NCI-H1930 (cell line): ENCODE data around the gene KLHDC8B.

Experiments used
- DNase-seq, 2 experiments: peaks; one replicate each; lab custom pipeline; 2025; lab: John Stamatoyannopoulos, UW

KLHDC8B gene

DNA sequence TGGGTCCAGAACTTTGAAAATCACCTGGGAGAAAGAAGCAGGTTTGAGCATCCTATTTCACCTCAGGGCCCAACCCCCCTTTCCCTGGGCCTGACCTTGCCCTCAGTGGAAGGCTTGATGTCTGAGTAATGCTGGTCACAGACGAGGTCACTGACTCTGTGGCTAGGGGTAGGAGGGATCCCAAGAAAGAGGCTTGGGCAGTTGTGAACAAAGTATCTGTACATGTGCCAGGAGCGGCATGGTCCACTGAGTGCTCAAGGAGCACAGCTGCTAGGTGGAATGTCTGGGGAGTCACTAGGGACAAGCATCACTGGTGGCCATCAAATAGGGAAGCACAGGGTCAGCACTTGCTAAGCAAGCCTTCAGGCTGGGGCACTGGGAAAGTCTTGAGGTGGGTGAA is 12.6 kb upstream of the KLHDC8B start:
- DNase-seq = no peak

DNA sequence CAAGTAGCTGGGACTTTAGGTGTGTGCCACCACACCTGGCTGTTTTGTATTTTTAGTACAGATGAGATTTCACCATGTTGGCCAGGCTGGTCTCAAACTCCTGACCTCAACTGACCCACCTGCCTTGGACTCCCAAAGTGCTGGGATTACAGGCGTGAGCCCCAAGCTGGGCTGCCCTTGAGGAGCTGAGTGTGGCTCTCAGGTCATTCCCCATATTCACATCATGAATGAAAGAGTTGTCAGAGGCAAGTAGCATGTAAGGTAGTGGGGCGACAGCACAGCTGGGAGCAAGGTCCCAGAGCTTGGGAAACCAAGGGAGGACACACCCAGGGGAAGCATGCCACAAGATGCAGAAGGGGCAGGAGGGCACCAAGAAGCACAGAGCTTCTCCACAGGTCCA is 10.2 kb upstream of the KLHDC8B start:
- DNase-seq = no peak

DNA sequence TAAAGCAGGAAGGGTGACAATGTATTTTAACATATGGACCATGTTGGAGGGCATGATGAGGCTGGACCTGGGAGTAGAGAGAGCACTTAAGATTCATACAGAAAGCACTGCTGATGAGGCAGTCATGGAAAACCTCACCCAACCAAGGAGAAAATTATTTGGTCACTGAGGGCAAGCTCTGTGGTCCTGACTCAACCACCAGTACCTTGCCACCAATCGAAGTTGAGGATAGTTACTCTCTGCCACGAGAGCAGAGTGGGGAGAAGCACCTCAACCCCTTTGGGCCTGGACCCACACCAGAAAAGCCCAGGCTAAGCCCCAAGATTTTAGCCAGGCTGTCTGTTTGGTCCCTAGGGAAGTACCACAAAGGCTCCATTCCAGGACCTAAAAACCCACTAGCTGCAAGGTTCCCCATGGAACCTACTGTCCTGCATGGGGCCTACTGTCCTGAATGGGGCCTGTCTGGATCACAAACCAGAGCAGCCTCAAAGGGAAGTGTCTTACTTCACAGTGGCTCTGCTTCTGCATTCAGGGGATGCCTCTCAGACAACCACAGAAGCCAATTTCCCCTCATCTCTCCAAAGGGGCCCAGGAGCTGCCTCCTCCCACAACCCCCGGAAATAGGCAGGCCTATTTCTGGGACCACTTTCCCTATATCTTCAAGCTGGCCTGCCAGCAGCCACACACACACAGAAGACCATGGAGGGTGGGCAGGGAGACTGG is 9.4 kb upstream of the KLHDC8B start:
- DNase-seq = no peak

DNA sequence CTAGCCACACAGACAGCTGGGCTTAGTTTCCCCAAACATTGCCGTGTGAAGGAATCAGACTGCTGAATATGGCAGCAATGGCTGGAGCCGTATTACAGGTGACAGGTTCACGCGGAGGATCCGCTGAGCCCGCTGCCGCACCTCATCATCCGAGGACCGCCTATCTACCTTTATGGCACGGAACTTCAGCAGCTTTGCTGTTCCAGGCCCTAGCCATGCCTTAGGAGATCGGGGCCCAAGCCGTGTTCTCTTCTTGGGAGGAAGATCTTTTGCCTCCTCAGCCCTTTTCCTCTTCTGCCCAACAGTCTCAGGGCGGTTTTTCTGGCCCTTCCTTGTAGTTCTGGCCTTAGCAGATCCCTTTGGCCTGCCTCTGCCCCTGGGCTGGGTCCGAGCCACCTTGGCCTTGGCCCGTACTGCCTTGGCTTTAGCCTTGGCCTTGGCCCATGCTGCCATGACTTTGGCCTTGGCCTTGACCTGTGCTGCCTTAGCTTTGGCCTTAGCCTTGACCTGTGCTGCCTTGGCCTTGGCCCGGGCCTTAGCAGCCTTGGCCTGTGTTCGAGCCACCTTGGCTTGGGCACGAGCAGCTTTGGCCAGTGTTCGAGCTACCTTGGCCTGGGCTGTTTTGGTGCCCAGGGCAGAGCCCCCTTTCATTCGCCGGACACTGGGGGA is 8.5 kb upstream of the KLHDC8B start:
- no peak for DNase-seq

DNA sequence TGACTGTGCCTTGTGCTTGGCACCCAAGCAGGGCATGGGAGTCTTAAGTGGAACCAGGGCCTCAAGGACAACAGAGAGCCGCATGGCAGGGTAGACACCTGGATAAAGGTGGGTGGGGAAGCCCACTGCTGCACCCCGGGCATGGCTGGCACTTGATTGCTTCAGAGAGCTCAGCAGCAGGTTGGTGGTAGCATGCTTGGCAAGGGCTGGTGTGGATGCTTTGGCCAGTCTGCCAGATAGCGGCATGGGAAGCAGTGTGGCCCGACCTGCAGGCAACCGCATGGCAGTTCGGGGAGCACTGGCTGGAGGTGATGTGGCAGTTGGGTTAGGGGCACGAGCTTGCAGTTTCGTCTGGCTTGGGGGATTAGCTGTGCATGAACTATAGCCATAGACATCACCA is 7.8 kb upstream of the KLHDC8B start:
- DNase-seq = no peak

DNA sequence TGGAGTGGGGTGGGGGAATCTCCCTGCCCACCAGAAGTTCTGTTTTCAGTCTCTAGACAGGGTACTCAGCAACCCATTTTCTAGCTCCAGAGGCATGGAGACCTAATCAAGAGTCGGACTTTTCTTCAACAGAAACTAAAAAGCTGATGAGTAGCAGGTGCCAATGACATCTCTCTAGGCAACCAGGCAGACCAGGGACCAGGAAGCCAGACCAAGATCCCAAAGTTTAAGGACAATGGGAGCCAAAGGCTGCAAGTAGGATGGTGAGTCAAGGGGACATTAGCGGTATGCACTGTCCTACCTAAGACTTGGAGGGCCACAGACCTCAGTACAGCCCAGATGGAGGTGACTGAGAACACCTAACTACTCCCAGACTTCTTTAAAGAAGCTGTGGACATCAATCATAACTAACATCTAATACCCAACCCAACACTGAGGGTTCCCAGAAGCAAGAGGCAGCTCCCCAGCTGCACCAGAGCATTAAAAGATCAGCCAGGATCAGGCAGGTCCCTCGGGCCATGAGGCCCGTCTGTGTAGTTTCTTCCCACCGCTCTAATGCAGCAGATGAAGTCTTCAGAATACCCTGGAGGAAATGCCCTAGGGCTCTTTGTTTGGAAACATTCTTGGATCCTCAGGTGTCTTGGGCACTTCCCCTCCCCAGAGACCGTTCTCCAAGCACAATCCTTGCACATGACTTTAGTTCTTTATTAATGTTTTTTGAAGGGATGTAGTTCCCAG is 6.2 kb upstream of the KLHDC8B start:
- no peak for DNase-seq

DNA sequence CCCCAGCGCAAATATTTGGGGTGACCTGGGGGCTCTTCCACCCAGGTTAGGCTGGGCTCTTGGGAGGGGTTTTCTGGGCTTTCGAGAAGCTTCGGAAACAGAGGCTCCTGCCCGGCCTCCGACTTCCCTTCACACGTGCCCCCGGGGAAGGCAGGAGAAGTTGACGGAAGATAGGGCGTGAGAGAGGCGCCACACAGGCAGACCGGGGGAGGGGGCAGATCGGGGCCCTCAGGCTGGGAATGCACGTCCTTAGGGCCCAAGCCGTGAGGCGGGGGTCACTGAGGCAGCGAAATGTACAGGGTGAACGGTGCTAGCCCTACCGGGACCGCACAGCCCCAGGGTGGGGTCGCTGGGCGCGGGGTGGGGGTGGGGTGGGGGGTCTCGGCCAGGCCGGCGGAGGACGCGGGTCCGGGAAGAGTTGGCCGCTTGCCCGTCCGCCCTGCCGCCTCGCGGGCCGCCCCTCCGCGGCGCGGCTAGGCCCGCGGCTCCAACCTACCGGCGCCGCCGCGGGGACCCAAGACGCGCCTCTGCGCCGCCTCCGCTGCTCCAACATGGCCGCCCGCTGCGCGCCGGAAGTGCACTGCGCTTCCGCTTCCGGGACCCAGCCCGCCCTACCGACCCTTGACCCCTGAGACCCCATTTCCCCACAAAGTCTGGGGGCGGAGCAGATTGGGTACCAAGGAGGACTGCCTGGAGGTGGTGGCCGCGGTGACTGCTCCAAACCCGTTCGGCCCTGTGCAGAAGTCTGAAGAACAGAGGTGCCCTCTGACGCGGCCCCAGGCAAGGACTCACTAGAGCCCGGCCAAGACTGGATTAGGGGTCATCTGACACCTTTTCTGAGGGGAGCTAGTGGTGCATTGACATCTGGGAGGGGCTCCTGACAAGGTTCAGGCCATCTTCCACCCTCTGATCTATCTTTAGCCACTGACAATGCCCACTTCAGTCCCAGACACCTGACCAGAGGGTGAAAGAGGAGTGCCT is 5.3 kb upstream of the KLHDC8B start, which contains the start of gene CCDC71:
TSS of gene CCDC71 (minus strand) at position 561 of the 981 bp plus-strand sequence. CDS start 2,123 bp downstream, outside the sequence.
- peak; percentile 25 to 53 for DNase-seq

DNA sequence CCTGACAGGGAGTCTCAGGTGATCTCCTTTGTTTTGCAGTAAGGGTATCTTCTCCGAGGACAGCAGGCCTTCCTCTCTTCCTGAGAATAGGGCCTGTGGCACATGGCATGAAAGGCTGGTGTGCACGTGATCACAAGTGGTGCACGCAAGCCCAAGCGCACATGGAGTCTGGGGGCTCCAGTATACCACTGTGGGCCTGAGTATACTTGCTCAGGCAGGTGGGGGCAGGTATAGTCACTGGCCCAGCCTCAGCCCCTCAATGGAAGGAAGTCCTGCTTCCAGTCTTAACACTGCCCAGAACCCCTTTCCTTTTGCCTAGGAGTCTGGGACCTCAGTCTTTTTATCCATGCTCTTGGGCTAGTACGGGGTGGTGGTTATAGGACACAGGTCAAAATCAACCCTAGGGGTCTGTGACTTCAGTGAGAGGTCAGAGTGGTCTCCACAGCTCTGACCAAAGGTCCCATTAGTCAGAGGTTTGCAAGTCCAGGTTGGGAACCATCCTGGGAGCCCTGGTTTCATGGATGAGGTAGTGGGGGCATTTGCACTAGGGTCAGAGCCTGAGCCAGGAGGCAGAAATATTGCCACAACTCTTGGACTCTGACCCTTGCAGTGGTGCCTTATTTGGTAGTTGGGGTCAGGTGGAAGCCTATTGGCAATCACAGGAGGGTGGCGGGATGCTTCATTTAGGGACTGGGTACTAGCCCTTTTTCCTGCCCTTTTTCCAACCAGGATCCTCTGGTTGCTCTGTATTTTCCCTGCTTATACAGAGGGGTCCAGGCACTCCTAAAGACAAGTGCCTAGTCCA is 4.4 kb upstream of the KLHDC8B start:
- DNase-seq = no peak

DNA sequence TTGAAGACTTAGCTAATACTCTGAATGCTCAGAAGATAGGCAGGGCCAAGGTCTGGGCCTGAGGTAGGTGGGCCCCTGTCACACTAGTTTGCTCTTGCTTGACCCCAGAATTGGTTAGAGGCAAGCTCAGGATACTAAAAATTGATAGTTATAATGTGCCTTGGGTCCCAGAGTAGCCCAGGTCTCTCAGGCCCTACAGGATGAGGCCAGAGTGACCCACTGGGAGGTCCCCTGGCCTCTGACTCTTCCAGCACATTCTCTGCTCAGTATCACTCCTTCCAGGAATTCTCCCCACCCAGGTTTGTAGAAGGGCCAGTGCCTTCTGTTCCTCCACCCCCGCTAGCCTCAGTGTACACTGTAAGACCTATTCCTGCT is 667 bp upstream of the KLHDC8B start:
- no peak for DNase-seq

DNA sequence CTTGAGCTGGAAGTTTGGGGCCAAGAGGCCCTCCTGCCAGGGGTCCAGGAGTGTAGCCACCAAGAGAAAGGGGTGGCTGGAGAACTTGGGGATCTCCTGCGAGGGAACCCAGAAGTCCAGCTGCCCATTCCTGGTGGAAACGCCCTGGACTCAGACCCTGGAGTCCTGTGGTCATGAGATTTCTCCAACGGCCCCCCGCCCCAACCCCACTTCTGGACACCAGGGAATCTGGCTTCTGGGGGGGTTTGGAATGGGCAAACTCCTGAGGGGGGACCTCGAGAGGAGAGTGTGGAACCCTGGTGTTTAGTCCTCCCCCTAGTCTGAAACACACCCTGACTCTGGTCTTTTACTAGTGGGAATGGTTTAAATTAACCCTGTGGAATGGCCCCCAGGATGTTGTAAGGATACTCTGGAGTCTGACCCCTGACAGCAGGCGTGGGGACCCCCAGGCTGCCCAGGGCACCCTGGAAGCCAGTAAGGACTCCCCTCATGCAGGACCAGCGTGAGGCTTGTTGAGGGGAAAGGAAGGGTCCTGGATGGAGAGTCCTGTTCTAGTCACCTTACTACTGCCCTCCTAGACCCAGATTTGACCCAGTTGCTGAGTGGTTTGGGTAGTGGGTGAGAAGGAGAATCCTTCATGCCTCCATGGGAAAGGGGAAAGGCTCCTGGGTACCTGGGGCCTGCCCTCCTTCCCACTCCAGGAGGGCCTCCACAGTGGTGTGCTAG is 540 bp downstream of the KLHDC8B start:
- no peak for DNase-seq

DNA sequence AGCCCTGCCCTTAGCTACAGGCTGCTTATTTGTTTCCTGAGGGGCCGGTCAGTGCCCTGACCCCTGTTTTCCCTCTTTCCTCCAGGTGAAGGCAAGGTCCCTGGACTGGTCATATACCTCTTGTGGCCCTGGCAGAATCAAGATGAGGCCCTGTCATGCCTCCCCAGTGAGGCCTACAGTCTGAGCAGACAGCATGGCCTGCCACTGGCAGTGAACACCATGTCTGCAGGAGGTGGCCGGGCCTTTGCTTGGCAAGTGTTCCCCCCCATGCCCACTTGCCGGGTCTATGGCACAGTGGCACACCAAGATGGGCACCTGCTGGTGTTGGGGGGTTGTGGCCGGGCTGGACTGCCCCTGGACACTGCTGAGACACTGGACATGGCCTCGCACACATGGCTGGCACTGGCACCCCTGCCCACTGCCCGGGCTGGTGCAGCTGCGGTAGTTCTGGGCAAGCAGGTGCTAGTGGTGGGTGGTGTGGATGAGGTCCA is 1.2 kb downstream of the KLHDC8B start:
- no peak for DNase-seq

DNA sequence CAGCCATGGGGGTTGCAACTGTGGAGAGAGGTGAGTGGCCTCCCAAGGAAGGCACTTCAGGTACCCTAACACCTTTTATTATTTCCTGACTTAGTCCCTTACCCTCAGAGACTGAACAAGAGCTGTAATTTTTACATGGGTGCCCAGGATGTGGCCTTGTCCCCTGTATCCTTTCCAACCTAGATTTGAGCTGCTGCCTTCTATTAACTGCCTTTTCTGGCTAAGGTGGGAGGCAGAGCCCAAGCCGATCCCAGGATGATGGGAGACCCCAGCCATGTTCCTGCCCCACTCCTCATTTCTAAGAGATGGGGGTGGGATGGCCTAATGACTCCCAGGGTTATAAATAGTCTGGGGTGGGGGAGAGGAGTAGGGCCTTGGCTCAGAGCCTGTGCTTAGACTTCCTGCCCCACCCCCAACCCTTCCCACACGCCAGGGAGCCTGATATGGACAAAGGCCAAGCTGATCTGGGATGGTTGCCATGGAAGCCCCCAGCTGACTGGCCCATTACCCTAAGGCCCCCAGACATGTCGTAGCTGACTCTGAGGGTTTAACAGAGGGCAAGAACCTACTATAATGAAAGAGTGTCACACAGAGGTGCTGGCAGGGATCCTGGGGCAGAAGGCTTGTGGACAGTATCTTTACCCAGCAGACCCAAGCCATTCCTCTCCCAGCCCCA is 1.9 kb downstream of the KLHDC8B start:
- no peak for DNase-seq

DNA sequence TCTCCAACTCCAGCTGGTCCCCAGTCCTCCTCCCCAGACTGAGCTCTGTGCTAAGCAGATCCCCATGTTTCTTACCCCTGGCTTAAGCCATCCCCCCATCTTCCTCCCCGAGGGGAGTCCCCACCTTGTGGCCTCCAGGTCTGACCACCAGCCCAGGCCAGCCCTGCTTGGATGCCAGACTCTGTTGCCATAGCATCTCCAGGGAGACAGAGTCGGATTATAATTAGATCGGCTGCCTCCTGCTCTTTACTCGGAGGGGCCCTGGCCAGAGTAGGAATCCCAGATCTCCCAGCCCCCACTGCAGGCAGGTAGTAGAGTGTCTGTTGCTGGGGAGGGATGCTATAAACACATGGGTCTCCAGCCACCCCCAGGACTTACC is 2.4 kb downstream of the KLHDC8B start:
- no peak for DNase-seq

DNA sequence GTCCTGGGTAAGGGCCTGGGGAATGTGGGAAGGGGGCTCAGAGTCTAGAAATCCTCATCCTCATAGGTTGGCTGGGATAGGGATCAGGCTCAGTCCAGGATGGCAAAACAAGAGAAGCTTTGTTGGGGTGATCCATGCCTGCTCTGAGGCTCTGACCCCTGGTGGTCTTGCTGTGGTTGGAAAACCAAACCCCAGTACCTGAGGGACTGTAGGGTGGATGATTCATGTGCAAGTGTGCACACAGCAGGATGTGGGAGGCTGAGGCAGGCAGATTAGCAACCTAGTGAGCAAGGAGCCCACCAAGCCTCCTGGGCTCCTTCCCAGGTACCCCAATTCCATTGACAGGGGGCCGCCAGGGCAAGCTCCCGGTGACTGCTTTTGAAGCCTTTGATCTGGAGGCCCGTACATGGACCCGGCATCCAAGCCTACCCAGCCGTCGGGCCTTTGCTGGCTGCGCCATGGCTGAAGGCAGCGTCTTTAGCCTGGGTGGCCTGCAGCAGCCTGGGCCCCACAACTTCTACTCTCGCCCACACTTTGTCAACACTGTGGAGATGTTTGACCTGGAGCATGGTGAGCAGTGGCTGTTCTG is 3.1 kb downstream of the KLHDC8B start:
- DNase-seq = no peak

DNA sequence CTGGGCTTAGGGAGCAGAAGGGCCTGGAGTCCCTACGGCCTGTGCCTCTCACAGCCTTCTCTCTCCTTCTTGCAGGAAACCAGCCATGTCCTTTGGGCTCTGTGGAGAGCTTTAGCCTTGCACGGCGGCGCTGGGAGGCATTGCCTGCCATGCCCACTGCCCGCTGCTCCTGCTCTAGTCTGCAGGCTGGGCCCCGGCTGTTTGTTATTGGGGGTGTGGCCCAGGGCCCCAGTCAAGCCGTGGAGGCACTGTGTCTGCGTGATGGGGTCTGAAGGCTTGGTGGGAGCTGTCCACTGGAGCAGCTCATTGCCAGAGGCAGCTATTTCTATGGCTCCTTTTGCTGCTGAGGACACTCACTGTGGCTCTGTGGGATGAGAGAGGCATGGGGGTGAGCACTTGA is 4.1 kb downstream of the KLHDC8B start:
- no peak for DNase-seq

DNA sequence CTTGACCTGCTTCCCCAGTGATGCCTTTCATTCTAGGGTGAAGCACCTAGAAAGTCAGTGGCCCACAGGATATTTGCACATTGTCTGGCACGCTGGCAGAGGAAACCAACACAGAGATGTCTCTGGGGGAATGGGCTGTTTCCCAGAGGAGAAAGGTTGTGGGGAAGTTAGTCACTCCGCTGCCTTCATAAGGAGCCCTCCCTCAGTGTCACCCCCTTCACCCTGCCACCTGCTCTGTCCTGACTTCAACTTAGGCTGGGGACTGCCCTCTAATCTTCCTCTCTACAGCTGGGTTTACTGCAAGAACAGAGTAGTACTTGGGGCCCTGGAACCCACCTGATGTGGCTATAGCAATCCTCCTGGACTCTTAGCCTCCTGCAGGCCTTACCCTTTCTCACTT is 5.7 kb downstream of the KLHDC8B start:
- no peak for DNase-seq

DNA sequence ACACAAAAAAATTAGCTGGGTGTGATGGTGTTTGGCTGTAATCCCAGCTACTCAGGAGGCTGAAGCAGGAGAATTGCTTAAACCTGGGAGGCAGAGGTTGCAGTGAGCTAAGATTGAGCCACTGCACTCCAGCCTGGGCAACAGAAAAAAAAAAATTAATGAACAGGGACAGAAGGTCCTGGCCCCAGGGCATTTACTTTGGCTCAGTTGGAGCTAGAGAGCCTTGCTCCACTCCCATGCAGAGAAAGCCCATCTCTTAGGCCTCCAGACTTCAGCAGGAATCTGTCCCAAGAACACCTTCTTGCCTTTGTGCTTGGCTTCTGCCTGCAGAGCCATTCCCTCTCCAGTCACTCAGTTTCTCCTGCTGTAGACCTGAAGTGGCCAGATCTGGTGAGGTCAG is 8.7 kb downstream of the KLHDC8B start:
- no peak for DNase-seq

DNA sequence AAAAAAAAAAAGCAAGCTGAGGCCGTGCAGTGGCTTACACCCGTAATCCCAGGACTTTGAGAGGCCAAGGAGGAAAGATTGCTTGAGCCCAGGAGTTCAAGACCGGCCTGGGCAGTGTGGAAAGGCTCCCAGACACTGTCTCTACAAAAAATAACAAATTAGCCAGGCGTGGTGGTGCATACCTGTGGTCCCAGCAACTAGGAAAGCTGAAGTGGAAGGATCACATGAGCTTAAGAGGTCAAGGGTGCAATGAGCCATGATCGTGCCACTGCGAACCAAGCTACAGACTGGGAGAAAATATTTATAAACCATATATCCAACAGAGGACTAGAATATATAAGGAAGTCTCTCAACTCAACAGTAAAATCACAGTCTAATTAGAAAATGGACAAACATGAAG is 10.0 kb downstream of the KLHDC8B start:
- DNase-seq = no peak

DNA sequence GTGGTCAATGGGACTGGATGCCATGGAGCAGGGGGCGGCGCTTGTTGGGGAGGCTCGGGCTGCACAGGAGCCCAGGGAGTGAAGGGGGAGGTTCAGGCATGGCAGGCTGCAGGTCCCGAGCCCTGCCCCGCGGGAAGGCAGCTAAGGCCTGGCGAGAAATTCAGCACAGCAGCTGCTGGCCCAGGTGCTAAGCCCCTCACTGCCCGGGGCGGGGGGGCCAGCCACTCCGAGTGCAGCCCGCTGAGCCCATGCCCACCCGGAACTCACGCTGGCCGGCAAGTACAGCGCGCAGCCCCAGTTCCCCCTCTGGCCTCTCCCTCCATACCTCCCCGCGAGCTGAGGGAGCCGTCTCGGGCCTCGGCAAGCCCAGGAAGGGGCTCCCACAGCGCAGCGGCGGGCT is 11.3 kb downstream of the KLHDC8B start:
- DNase-seq = no peak
